H9 (cell line): ENCODE data around the gene DIPK1B. TPM values are rescaled to one million over a fixed set of nuclear protein-coding genes. Genes with fewer than 3 reads are reported as not detected.

Source experiments
- DNase-seq: peaks from one replicate; pipeline ENCODE4 v3.0.0-alpha.2; 2017
- H2AFZ ChIP-seq: one replicate; pipeline ENCODE4 v1.6.1; 2013; ENCODE audit warnings: mild to moderate bottlenecking, low read length, control low read depth, moderate library complexity
- H2AK5ac ChIP-seq: 2 replicates; pipeline ENCODE4 v1.6.1; 2013; ENCODE audit warnings: low read length, control low read depth, mixed read lengths; ENCODE audit not compliant: insufficient read length
- H2BK120ac ChIP-seq: one replicate; pipeline ENCODE4 v1.6.1; 2013; ENCODE audit warnings: low read depth, mild to moderate bottlenecking, low read length, control low read depth, inconsistent platforms; ENCODE audit not compliant: poor library complexity, severe bottlenecking
- H2BK12ac ChIP-seq: 2 replicates; pipeline ENCODE4 v1.6.1; 2013; ENCODE audit warnings: low read length, control low read depth, mixed read lengths, low read depth; ENCODE audit not compliant: insufficient read length
- H2BK15ac ChIP-seq: 2 replicates; pipeline ENCODE4 v1.6.1; 2013; ENCODE audit warnings: low read depth, low read length, control low read depth
- H2BK20ac ChIP-seq: one replicate; pipeline ENCODE4 v1.6.1; 2013; ENCODE audit warnings: low read depth, mild to moderate bottlenecking, low read length, control low read depth, inconsistent platforms; ENCODE audit not compliant: poor library complexity, severe bottlenecking
- H2BK5ac ChIP-seq: 2 replicates; pipeline ENCODE4 v1.6.1; 2013; ENCODE audit warnings: low read length, control low read depth, mixed read lengths; ENCODE audit not compliant: insufficient read length
- H3K14ac ChIP-seq: 2 replicates; pipeline ENCODE4 v1.6.1; 2013; ENCODE audit warnings: low read length, control low read depth; ENCODE audit not compliant: insufficient read depth
- H3K18ac ChIP-seq: 2 replicates; pipeline ENCODE4 v1.6.1; 2013; ENCODE audit warnings: low read depth, mild to moderate bottlenecking, mixed read lengths, low read length, control low read depth; ENCODE audit not compliant: insufficient read length
- H3K23ac ChIP-seq: 2 replicates; pipeline ENCODE4 v1.6.1; 2013; ENCODE audit warnings: low read length, control low read depth, mixed read lengths, low read depth; ENCODE audit not compliant: insufficient read length
- H3K23me2 ChIP-seq: 2 replicates; pipeline ENCODE4 v1.6.1; 2013; ENCODE audit warnings: low read depth, mild to moderate bottlenecking, mixed read lengths, low read length, control low read depth; ENCODE audit not compliant: insufficient read length, poor library complexity, severe bottlenecking
- H3K27ac ChIP-seq: 2 replicates; pipeline ENCODE4 v1.5.1; 2013; ENCODE audit warnings: low read length, control low read depth, mixed read lengths, low read depth; ENCODE audit not compliant: insufficient read length
- H3K27me3 ChIP-seq: 2 replicates; pipeline ENCODE4 v1.6.1; 2013; ENCODE audit warnings: low read length, control low read depth, inconsistent platforms; ENCODE audit not compliant: insufficient read depth
- H3K4ac ChIP-seq: 2 replicates; pipeline ENCODE4 v1.6.1; 2013; ENCODE audit warnings: low read depth, mild to moderate bottlenecking, control low read depth, inconsistent platforms, low read length, moderate library complexity
- H3K4me1 ChIP-seq: 2 replicates; pipeline ENCODE4 v1.6.1; 2013; ENCODE audit warnings: low read length, control low read depth, inconsistent platforms; ENCODE audit not compliant: insufficient read depth
- H3K4me2 ChIP-seq: 2 replicates; pipeline ENCODE4 v1.6.1; 2013; ENCODE audit warnings: low read length, control low read depth, mixed read lengths; ENCODE audit not compliant: insufficient read length, insufficient read depth
- H3K56ac ChIP-seq: 2 replicates; pipeline ENCODE4 v1.6.1; 2013; ENCODE audit warnings: low read depth, mild to moderate bottlenecking, mixed read lengths, low read length, control low read depth; ENCODE audit not compliant: insufficient read length
- H3K79me1 ChIP-seq: 2 replicates; pipeline ENCODE4 v1.6.1; 2013; ENCODE audit warnings: low read depth, mild to moderate bottlenecking, moderate library complexity, low read length, control low read depth, inconsistent platforms; ENCODE audit not compliant: insufficient read depth, poor library complexity, severe bottlenecking
- H3K79me2 ChIP-seq: 2 replicates; pipeline ENCODE4 v1.6.1; 2013; ENCODE audit warnings: low read length, control low read depth, inconsistent platforms; ENCODE audit not compliant: insufficient read depth
- H3K9ac ChIP-seq: 2 replicates; pipeline ENCODE4 v1.6.1; 2013; ENCODE audit warnings: low read length, control low read depth, mixed read lengths; ENCODE audit not compliant: insufficient read length; ENCODE audit errors: extremely low read depth
- H3K9me3 ChIP-seq: one replicate; pipeline ENCODE4 v1.6.1; 2013; ENCODE audit warnings: low read depth, low read length, inconsistent platforms; ENCODE audit not compliant: control insufficient read depth
- H3T11ph ChIP-seq: one replicate; pipeline ENCODE4 v1.6.1; 2013; ENCODE audit warnings: mild to moderate bottlenecking, low read length, control low read depth, inconsistent platforms
- H4K20me1 ChIP-seq: one replicate; pipeline ENCODE4 v1.6.1; 2013; ENCODE audit not compliant: control insufficient read depth, insufficient read length, insufficient read depth
- H4K5ac ChIP-seq: 2 replicates; pipeline ENCODE4 v1.6.1; 2013; ENCODE audit warnings: low read depth, mild to moderate bottlenecking, mixed read lengths, low read length, control low read depth; ENCODE audit not compliant: insufficient read length
- H4K8ac ChIP-seq: replicated peaks from 2 replicates; pipeline ENCODE4 v1.6.1; 2013; ENCODE audit warnings: low read length, control low read depth, mixed read lengths, low read depth; ENCODE audit not compliant: insufficient read length
- H4K91ac ChIP-seq: 2 replicates; pipeline ENCODE4 v1.6.1; 2013; ENCODE audit warnings: low read depth, mild to moderate bottlenecking, moderate library complexity, mixed read lengths, low read length, control low read depth; ENCODE audit not compliant: insufficient read length
- H3K27ac Mint-ChIP-seq, 3 experiments: 2 replicates in 2 of 3; 3 replicates in 1 of 3; pipeline ENCODE4 v1.8.0; 2020 to 2021; ENCODE audit warnings: mixed read lengths in 3 of 3, mild to moderate bottlenecking in 1 of 3, moderate library complexity in 1 of 3
- H3K27me3 Mint-ChIP-seq: 2 replicates; pipeline ENCODE4 v1.8.0; 2021; ENCODE audit warnings: low read depth, mild to moderate bottlenecking, moderate library complexity, mixed read lengths
- H3K36me3 Mint-ChIP-seq, 3 experiments: 2 replicates in 2 of 3; 3 replicates in 1 of 3; pipeline ENCODE4 v1.8.0; 2020 to 2021; ENCODE audit warnings: low read depth in 3 of 3, mixed read lengths in 3 of 3; ENCODE audit not compliant: insufficient read depth in 1 of 3
- H3K4me1 Mint-ChIP-seq, 2 experiments: 2 replicates each; pipeline ENCODE4 v1.8.0; 2020; ENCODE audit warnings: mixed read lengths in 2 of 2
- H3K4me3 Mint-ChIP-seq, 2 experiments: 2 replicates in 1 of 2; 3 replicates in 1 of 2; pipeline ENCODE4 v1.8.0; 2020 to 2021; ENCODE audit warnings: mild to moderate bottlenecking in 2 of 2, mixed read lengths in 2 of 2, moderate library complexity in 1 of 2
- H3K9me3 Mint-ChIP-seq, 2 experiments: 2 replicates in 1 of 2; 3 replicates in 1 of 2; pipeline ENCODE4 v1.8.0; 2020; ENCODE audit warnings: mild to moderate bottlenecking in 2 of 2, mixed read lengths in 2 of 2, moderate library complexity in 1 of 2
- CTCF ChIP-seq: fragments of 200-600 bp; sonication (generic); conservative IDR thresholded peaks from 3 replicates; pipeline ENCODE4 v1.8.0; 2021; ENCODE audit warnings: antibody characterized with exemption, mild to moderate bottlenecking
- WGBS: extraction: QIAGEN DNeasy Blood & Tissue Kit; methylation state at CpG from one replicate; pipeline ENCODE4 v1.1.7; 2013; ENCODE audit warnings: missing lambda C conversion rate, low lambda C conversion rate, mixed read lengths; ENCODE audit not compliant: insufficient read length; ENCODE audit errors: extremely low coverage; 5-methylcytosine and 5-hydroxymethylcytosine counted together
- total RNA-seq: library from RNA; stranded (reverse); gene quantifications from 2 replicates; pipeline ENCODE4 v1.2.1, GENCODE V29; 2021

The DIPK1B gene
- total RNA-seq, 1 experiment from 2014 or later, result 40.3 TPM

DNA sequence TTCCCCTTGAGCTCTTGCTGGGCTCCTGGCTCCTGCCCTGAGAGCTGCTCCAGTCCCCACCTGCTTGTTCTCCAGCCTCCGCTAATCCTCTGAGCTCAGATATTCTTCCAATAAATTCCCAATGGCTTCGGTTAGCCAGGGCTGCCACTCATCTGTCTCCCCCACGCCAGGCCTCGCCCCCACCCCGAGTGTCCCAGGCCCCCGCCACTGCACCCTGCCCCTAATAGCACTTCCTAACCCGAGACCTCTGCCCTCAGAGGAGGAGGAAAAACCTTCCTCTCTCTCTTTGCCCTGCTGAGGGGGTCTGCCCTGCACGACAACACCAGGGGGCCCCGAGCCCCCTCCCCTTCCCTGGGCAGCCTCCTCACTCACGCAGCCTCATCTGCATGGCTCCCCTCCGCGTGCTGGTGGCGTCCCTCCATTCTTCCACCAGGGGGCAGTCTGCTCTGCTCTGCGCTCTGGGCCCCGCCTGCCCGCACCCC, 57.4 kb downstream of the DIPK1B start:
- peak; percentile 60; the same call in 2 of the 3 replicates for TF ChIP-seq CTCF
- Histone ChIP-seq H2BK15ac (no peak overlapping the region), H4K8ac (no peak overlapping the region), H3K18ac (peak overlapping the region; percentile 34), H2BK120ac (no peak overlapping the region), H3K27ac (no peak overlapping the region), H4K91ac (no peak overlapping the region), H3K23ac (no peak overlapping the region), H2AK5ac (no peak overlapping the region), H3K4me2 (peak overlapping the region; percentile 69), H2BK20ac (no peak overlapping the region), H4K20me1 (no peaks in the 10 kb centered on the region), H2BK12ac (no peak overlapping the region), H3K27me3 (no peaks in the 10 kb centered on the region), H3K79me1 (no peaks in the 10 kb centered on the region), H3K9ac (no peak overlapping the region), H3K14ac (0 out of 2 replicates have a peak overlapping the region, but pooled peaks have one; percentile 13), H3K4ac (no peak overlapping the region), H3T11ph (no peak overlapping the region), H3K9me3 (no peaks in the 10 kb centered on the region), H2BK5ac (no peak overlapping the region), H4K5ac (no peak overlapping the region), H3K56ac (no peak overlapping the region), H3K79me2 (no peaks in the 10 kb centered on the region), H3K23me2 (no peaks in the 10 kb centered on the region), H2AFZ (no peak overlapping the region), H3K4me1 (no peaks in the 10 kb centered on the region)
- WGBS, result no CpG with 5 or more reads among the region's 16 CpGs
- H3K27ac Mint-ChIP-seq, result peak overlapping the region in 1 of 3 experiments; percentile 48; a peak in 2 of 7 replicates
- peaks cover 30% of the 10 kb centered on the region for H3K27me3 Mint-ChIP-seq
- DNase-seq, result peak; percentile 88
- H3K4me3 Mint-ChIP-seq, result peak overlapping the region; percentile 53 to 73
- H3K36me3 Mint-ChIP-seq, result peaks cover 7 to 12% (median 11%) of the 10 kb centered on the region in 3 experiments
- H3K4me1 Mint-ChIP-seq, result peaks cover 6 to 9% of the 10 kb centered on the region in 2 experiments
- peaks cover 13 to 16% of the 10 kb centered on the region in 2 experiments for H3K9me3 Mint-ChIP-seq
